HEK293 (cell line): Measurements from ENCODE around the gene NUDT5.
A peak's percentile ranks its signal among the peaks of the same experiment; 100 is the strongest.

Experiments used
- HOXC10 ChIP-seq: sonication (generic); formaldehyde crosslinking; IDR thresholded peaks from 2 replicates; pipeline ENCODE4 v1.8.1; 2023; ENCODE audit warnings: mild to moderate bottlenecking, missing genetic modification reagents
- KLF16 ChIP-seq: fragments of 450-650 bp; formaldehyde crosslinking; IDR thresholded peaks from 2 replicates; pipeline ENCODE4 v1.5.1; 2017; ENCODE audit warnings: missing biosample characterization, missing genetic modification characterization
- MEIS1 ChIP-seq: sonication (generic); formaldehyde crosslinking; IDR thresholded peaks from 2 replicates; pipeline ENCODE4 v1.8.1; 2022; ENCODE audit warnings: missing genetic modification reagents, mild to moderate bottlenecking, borderline replicate concordance
- SCRT1 ChIP-seq: fragments of 450-650 bp; formaldehyde crosslinking; IDR thresholded peaks from 2 replicates; pipeline ENCODE4 v1.5.1; 2016; ENCODE audit warnings: missing biosample characterization, missing genetic modification characterization, borderline replicate concordance
- SCRT2 ChIP-seq: fragments of 450-650 bp; formaldehyde crosslinking; IDR thresholded peaks from 2 replicates; pipeline ENCODE4 v1.5.1; 2016; ENCODE audit warnings: missing biosample characterization, missing genetic modification characterization
- SP2 ChIP-seq: fragments of 450-650 bp; formaldehyde crosslinking; IDR thresholded peaks from 2 replicates; pipeline ENCODE4 v1.5.1; 2016; ENCODE audit warnings: missing biosample characterization, missing genetic modification characterization
- YY1 ChIP-seq: fragments of 450-650 bp; formaldehyde crosslinking; IDR thresholded peaks from 2 replicates; pipeline ENCODE4 v1.5.1; 2018; ENCODE audit warnings: missing biosample characterization, missing genetic modification characterization
- ZNF10 ChIP-seq: fragments of 450-650 bp; formaldehyde crosslinking; IDR thresholded peaks from 2 replicates; pipeline ENCODE4 v1.5.1; 2017; ENCODE audit warnings: missing biosample characterization, missing genetic modification characterization
- ZNF2 ChIP-seq: fragments of 450-650 bp; formaldehyde crosslinking; IDR thresholded peaks from 2 replicates; pipeline ENCODE4 v1.5.1; 2016; ENCODE audit warnings: missing biosample characterization, missing genetic modification characterization
- ZNF350 ChIP-seq: fragments of 450-650 bp; formaldehyde crosslinking; IDR thresholded peaks from 2 replicates; pipeline ENCODE4 v1.5.0; 2017; ENCODE audit warnings: missing biosample characterization, mild to moderate bottlenecking, missing genetic modification characterization
- ZNF366 ChIP-seq: fragments of 450-650 bp; formaldehyde crosslinking; conservative IDR thresholded peaks from 2 replicates; pipeline ENCODE4 v1.5.1; 2016; ENCODE audit warnings: missing biosample characterization, missing genetic modification characterization
- ZNF433 ChIP-seq: fragments of 450-650 bp; formaldehyde crosslinking; IDR thresholded peaks from 2 replicates; pipeline ENCODE4 v1.5.1; 2016; ENCODE audit warnings: missing biosample characterization, missing genetic modification characterization, low read depth
- ZNF501 ChIP-seq: fragments of 450-650 bp; formaldehyde crosslinking; IDR thresholded peaks from 2 replicates; pipeline ENCODE4 v1.5.1; 2016; ENCODE audit warnings: missing biosample characterization, missing genetic modification characterization
- ZNF558 ChIP-seq: fragments of 450-650 bp; formaldehyde crosslinking; IDR thresholded peaks from 2 replicates; pipeline ENCODE4 v1.5.1; 2016; ENCODE audit warnings: missing biosample characterization, missing genetic modification characterization
- ZNF610 ChIP-seq: fragments of 450-650 bp; formaldehyde crosslinking; IDR thresholded peaks from 2 replicates; pipeline ENCODE4 v1.5.1; 2016; ENCODE audit warnings: missing biosample characterization, missing genetic modification characterization, borderline replicate concordance
- ZNF660 ChIP-seq: fragments of 450-650 bp; IDR thresholded peaks from 2 replicates; pipeline ENCODE4 v1.5.1; 2018; ENCODE audit warnings: missing biosample characterization, mild to moderate bottlenecking, missing genetic modification characterization
- ZSCAN30 ChIP-seq: fragments of 450-650 bp; IDR thresholded peaks from 2 replicates; pipeline ENCODE4 v1.5.1; 2018; ENCODE audit warnings: missing biosample characterization, mild to moderate bottlenecking, missing genetic modification characterization, moderate library complexity
- TF ChIP-seq, protein P1 (sequence below): fragments of 450-650 bp; formaldehyde crosslinking; IDR thresholded peaks from 2 replicates; pipeline ENCODE4 v1.5.1; 2016; ENCODE audit warnings: missing biosample characterization, missing genetic modification characterization
- TF ChIP-seq, protein P2 (sequence below): fragments of 450-650 bp; formaldehyde crosslinking; IDR thresholded peaks from 2 replicates; pipeline ENCODE4 v1.5.1; 2016; ENCODE audit warnings: missing biosample characterization, missing genetic modification characterization
- TF ChIP-seq, protein P3 (sequence below): fragments of 450-650 bp; formaldehyde crosslinking; IDR thresholded peaks from 2 replicates; pipeline ENCODE4 v1.5.1; 2017; ENCODE audit warnings: missing biosample characterization, mild to moderate bottlenecking, missing genetic modification characterization, moderate library complexity
- TF ChIP-seq, protein P4 (sequence below): fragments of 450-650 bp; formaldehyde crosslinking; IDR thresholded peaks from 2 replicates; pipeline ENCODE4 v1.5.1; 2016; ENCODE audit warnings: missing biosample characterization, missing genetic modification characterization
- TF ChIP-seq, protein P5 (sequence below): fragments of 450-650 bp; formaldehyde crosslinking; IDR thresholded peaks from 2 replicates; pipeline ENCODE4 v1.5.1; 2016; ENCODE audit warnings: missing biosample characterization, missing genetic modification characterization
- TF ChIP-seq, protein P6 (sequence below): fragments of 450-650 bp; formaldehyde crosslinking; IDR thresholded peaks from 2 replicates; pipeline ENCODE4 v1.5.1; 2016; ENCODE audit warnings: missing biosample characterization, missing genetic modification characterization
- TF ChIP-seq, protein P7 (sequence below): fragments of 450-650 bp; formaldehyde crosslinking; IDR thresholded peaks from 2 replicates; pipeline ENCODE4 v1.5.1; 2017; ENCODE audit warnings: missing biosample characterization, missing genetic modification characterization

NUDT5 gene

DNA sequence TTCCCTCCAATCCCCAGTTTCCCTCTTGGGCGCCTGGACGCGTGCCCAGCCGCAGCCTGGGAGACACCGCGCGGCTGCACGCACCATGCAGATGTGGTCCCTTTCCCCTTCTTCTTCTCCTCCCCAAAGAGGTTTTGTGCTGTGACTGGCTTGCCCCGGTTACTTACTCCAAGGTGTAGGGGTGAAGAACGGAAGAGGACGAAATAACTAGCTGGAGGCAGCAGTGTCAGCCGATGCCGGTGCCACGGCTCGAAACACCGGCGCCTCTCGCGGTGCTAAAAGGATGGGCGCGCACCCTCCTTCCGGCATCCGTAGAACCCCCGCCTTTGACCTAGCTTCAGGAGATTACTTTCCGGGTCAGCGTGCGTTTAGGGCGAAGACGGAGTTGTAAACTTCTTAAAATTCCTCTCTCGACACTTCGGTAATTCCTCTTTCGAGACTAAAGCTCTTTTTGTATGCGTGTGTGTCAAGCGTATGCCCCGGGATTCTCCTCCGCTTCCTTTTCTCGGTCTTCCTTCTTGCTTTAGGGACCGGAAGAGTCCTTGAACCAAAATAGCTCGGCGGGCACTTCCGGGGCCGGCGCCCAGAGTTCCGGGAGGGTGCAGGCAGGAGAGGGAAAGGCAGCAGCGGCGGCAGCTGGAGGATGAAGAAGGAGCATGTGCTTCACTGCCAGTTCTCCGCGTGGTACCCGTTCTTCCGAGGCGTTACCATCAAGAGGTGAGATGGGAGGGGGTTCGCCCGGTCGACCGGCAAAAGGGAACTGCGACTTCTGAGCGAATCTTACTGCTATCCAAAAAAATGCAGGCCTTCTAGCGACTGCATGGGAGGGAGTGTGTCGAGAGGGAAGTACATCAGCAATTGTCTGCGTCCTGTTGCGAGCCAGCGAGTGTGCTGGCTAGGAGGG lies at the start of gene NUDT5, which contains the start of gene CDC123 (continued):
- TF ChIP-seq, protein P1, sequence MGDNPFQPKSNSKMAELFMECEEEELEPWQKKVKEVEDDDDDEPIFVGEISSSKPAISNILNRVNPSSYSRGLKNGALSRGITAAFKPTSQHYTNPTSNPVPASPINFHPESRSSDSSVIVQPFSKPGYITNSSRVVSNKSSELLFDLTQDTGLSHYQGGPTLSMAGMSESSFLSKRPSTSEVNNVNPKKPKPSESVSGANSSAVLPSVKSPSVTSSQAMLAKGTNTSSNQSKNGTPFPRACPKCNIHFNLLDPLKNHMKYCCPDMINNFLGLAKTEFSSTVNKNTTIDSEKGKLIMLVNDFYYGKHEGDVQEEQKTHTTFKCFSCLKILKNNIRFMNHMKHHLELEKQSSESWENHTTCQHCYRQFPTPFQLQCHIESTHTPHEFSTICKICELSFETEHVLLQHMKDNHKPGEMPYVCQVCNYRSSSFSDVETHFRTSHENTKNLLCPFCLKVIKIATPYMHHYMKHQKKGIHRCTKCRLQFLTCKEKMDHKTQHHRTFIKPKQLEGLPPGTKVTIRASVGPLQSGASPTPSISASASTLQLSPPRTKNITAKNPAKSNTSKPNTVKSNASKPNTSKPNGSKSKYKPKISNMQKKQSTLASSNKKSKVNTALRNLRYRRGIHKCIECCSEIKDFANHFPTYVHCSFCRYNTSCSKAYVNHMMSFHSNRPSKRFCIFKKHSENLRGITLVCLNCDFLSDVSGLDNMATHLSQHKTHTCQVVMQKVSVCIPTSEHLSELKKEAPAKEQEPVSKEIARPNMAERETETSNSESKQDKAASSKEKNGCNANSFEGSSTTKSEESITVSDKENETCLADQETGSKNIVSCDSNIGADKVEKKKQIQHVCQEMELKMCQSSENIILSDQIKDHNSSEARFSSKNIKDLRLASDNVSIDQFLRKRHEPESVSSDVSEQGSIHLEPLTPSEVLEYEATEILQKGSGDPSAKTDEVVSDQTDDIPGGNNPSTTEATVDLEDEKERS (tag by site-specific recombination) = no peak
- TF ChIP-seq ZNF558 (0 out of 2 replicates have a peak, but pooled peaks have one; percentile 10), SCRT1 (tag by site-specific recombination) (0 out of 2 replicates have a peak, but pooled peaks have one; percentile 9), ZNF2 (tag by site-specific recombination) (peak; percentile 82), ZNF350 (no peak), ZNF366 (tag by site-specific recombination) (peak; percentile 52), ZNF501 (tag by site-specific recombination) (peak; percentile 56; the same call in 1 of the 2 replicates), MEIS1 (CRISPR knock-in tag) (no peak), ZNF610 (tag by site-specific recombination) (peak; percentile 53; the same call in 1 of the 2 replicates), ZNF660 (tag by site-specific recombination) (peak; percentile 83), SCRT2 (tag by site-specific recombination) (peak; percentile 58; the same call in 1 of the 2 replicates), ZSCAN30 (tag by site-specific recombination) (peak; percentile 90), SP2 (tag by site-specific recombination) (peak; percentile 90), ZNF10 (peak; percentile 72), KLF16 (tag by site-specific recombination) (peak; percentile 65), ZNF433 (tag by site-specific recombination) (no peak), HOXC10 (CRISPR knock-in tag) (no peak; the same call in 1 of the 2 replicates), YY1 (tag by site-specific recombination) (peak; percentile 15; the same call in 1 of the 2 replicates)
- TF ChIP-seq, protein P2, sequence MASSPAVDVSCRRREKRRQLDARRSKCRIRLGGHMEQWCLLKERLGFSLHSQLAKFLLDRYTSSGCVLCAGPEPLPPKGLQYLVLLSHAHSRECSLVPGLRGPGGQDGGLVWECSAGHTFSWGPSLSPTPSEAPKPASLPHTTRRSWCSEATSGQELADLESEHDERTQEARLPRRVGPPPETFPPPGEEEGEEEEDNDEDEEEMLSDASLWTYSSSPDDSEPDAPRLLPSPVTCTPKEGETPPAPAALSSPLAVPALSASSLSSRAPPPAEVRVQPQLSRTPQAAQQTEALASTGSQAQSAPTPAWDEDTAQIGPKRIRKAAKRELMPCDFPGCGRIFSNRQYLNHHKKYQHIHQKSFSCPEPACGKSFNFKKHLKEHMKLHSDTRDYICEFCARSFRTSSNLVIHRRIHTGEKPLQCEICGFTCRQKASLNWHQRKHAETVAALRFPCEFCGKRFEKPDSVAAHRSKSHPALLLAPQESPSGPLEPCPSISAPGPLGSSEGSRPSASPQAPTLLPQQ (tag by site-specific recombination) = 0 out of 2 replicates have a peak, but pooled peaks have one; percentile 37
- TF ChIP-seq, protein P3, sequence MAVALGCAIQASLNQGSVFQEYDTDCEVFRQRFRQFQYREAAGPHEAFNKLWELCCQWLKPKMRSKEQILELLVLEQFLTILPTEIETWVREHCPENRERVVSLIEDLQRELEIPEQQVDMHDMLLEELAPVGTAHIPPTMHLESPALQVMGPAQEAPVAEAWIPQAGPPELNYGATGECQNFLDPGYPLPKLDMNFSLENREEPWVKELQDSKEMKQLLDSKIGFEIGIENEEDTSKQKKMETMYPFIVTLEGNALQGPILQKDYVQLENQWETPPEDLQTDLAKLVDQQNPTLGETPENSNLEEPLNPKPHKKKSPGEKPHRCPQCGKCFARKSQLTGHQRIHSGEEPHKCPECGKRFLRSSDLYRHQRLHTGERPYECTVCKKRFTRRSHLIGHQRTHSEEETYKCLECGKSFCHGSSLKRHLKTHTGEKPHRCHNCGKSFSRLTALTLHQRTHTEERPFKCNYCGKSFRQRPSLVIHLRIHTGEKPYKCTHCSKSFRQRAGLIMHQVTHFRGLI (tag by site-specific recombination) = no peak; the same call in 1 of the 2 replicates
- TF ChIP-seq, protein P4, sequence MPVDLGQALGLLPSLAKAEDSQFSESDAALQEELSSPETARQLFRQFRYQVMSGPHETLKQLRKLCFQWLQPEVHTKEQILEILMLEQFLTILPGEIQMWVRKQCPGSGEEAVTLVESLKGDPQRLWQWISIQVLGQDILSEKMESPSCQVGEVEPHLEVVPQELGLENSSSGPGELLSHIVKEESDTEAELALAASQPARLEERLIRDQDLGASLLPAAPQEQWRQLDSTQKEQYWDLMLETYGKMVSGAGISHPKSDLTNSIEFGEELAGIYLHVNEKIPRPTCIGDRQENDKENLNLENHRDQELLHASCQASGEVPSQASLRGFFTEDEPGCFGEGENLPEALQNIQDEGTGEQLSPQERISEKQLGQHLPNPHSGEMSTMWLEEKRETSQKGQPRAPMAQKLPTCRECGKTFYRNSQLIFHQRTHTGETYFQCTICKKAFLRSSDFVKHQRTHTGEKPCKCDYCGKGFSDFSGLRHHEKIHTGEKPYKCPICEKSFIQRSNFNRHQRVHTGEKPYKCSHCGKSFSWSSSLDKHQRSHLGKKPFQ (tag by site-specific recombination) = no peak
- TF ChIP-seq, protein P5, sequence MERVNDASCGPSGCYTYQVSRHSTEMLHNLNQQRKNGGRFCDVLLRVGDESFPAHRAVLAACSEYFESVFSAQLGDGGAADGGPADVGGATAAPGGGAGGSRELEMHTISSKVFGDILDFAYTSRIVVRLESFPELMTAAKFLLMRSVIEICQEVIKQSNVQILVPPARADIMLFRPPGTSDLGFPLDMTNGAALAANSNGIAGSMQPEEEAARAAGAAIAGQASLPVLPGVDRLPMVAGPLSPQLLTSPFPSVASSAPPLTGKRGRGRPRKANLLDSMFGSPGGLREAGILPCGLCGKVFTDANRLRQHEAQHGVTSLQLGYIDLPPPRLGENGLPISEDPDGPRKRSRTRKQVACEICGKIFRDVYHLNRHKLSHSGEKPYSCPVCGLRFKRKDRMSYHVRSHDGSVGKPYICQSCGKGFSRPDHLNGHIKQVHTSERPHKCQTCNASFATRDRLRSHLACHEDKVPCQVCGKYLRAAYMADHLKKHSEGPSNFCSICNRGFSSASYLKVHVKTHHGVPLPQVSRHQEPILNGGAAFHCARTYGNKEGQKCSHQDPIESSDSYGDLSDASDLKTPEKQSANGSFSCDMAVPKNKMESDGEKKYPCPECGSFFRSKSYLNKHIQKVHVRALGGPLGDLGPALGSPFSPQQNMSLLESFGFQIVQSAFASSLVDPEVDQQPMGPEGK = peak; percentile 62; the same call in 1 of the 2 replicates
- TF ChIP-seq, protein P6, sequence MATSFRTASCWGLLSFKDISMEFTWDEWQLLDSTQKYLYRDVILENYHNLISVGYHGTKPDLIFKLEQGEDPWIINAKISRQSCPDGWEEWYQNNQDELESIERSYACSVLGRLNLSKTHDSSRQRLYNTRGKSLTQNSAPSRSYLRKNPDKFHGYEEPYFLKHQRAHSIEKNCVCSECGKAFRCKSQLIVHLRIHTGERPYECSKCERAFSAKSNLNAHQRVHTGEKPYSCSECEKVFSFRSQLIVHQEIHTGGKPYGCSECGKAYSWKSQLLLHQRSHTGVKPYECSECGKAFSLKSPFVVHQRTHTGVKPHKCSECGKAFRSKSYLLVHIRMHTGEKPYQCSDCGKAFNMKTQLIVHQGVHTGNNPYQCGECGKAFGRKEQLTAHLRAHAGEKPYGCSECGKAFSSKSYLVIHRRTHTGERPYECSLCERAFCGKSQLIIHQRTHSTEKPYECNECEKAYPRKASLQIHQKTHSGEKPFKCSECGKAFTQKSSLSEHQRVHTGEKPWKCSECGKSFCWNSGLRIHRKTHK (tag by site-specific recombination) = no peak
- TF ChIP-seq, protein P7, sequence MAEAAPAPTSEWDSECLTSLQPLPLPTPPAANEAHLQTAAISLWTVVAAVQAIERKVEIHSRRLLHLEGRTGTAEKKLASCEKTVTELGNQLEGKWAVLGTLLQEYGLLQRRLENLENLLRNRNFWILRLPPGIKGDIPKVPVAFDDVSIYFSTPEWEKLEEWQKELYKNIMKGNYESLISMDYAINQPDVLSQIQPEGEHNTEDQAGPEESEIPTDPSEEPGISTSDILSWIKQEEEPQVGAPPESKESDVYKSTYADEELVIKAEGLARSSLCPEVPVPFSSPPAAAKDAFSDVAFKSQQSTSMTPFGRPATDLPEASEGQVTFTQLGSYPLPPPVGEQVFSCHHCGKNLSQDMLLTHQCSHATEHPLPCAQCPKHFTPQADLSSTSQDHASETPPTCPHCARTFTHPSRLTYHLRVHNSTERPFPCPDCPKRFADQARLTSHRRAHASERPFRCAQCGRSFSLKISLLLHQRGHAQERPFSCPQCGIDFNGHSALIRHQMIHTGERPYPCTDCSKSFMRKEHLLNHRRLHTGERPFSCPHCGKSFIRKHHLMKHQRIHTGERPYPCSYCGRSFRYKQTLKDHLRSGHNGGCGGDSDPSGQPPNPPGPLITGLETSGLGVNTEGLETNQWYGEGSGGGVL = peak; percentile 43; the same call in 1 of the 2 replicates
